MCF 10A (cell line): Measurements from ENCODE around the gene TNS3. TPM values are rescaled to one million over a fixed set of nuclear protein-coding genes. Genes with fewer than 3 reads are reported as not detected.

Experiments
- BruUV-seq: library from RNA; stranded (reverse); fragments of 400-500 nt; replicated peaks from 2 replicates; lab custom pipeline; 2021; lab: Mats Ljungman, UMichigan
- CTCF ChIA-PET: fragments of 300-600 bp; sonication (Branson Sonifier 250); formaldehyde crosslinking; extraction: SDS; loops from one replicate; lab custom pipeline; 2021; ENCODE audit warnings: antibody characterized with exemption, inconsistent platforms; lab: Yijun Ruan, JAX
- POLR2A ChIA-PET: fragments of 300-600, 350-650 bp; sonication (Branson Sonifier 250); formaldehyde crosslinking; extraction: SDS; loops from one replicate; lab custom pipeline; 2020; ENCODE audit warnings: antibody characterized with exemption, inconsistent platforms; lab: Yijun Ruan, JAX
- DNase-seq: peaks from one replicate; pipeline ENCODE4 v3.0.0-alpha.2; 2018; ENCODE audit not compliant: unreplicated experiment
- H3K27ac Mint-ChIP-seq: one replicate; pipeline ENCODE4 v1.8.0; 2022; ENCODE audit warnings: mild to moderate bottlenecking, low read depth, mixed read lengths; ENCODE audit not compliant: unreplicated experiment
- H3K27me3 Mint-ChIP-seq: one replicate; pipeline ENCODE4 v1.8.0; 2022; ENCODE audit warnings: mixed read lengths; ENCODE audit not compliant: insufficient read depth, unreplicated experiment
- H3K36me3 Mint-ChIP-seq: one replicate; pipeline ENCODE4 v1.8.0; 2022; ENCODE audit warnings: mild to moderate bottlenecking, moderate library complexity, mixed read lengths; ENCODE audit not compliant: insufficient read depth, unreplicated experiment
- H3K4me1 Mint-ChIP-seq: one replicate; pipeline ENCODE4 v1.8.0; 2022; ENCODE audit warnings: mixed read lengths; ENCODE audit not compliant: insufficient read depth, unreplicated experiment
- H3K4me3 Mint-ChIP-seq: one replicate; pipeline ENCODE4 v1.8.0; 2022; ENCODE audit warnings: mild to moderate bottlenecking, moderate library complexity, mixed read lengths; ENCODE audit not compliant: unreplicated experiment
- H3K9me3 Mint-ChIP-seq: one replicate; pipeline ENCODE4 v1.8.0; 2022; ENCODE audit warnings: mixed read lengths; ENCODE audit not compliant: unreplicated experiment
- intact Hi-C: fragments of 100-400 bp; cut with micrococcal nuclease; formaldehyde crosslinking; loops from 2 replicates; pipeline ENCODE4 v1.14.1; 2022
- total RNA-seq: library from RNA; stranded (reverse); gene quantifications from 2 replicates; pipeline ENCODE4 v1.2.3, GENCODE V29; 2022
- TF ChIP-seq, protein P1 (sequence below): fragments of 200-600 bp; IDR thresholded peaks from one replicate; pipeline ENCODE4 v1.8.0; 2022; ENCODE audit warnings: antibody characterized with exemption, mild to moderate bottlenecking; ENCODE audit not compliant: unreplicated experiment

The TNS3 gene
- total RNA-seq, 1 experiment from 2014 or later, result 30.1 TPM

DNA sequence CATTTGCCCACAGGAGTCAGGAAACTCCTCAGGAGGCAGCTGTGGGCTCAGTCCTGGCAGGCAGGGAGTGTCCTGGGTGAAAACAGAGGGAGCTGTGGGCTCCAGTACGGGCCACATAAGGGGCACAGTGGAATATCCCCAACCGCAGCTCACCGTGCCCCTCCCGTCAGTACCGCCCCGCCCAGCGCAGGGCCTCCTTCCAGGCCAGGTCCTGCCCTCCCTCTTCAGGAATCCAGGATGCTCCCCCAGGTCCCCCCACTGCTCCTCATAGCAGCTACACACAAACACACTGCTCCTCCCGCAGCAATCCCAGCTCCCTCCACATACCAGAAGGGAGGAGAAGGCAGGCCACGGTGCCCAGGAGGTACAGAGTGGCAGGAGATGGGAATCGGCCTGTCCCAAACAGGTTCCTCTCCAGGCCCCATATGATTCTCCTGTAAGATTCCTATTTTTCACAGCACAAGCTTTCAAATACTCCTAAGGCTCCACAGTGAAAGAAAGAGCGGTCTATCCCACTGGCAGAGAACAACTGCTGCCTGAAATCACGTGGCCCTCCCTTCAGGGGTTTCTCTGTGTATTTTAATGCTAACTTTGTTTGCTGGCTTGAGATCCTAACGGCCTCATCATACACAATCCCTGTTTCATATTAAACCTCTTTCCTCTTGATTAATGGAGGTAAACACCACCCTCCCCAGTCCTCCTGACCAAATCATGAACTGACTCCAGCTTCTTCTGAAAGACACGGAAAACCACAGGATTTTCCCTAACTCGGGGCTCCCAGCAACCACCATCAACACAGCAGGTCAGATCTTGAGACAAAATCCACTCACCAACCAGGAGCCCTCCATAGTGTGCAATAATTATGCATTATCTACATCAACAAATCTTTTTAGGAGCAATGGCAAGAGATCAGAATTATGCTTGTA lies 178.7 kb downstream of the TNS3 start:
- H3K4me1 Mint-ChIP-seq, result peaks cover 34% of the 10 kb centered on the region
- CTCF ChIA-PET, result interaction anchor here (0.6 to 1.7 kb wide), 3 partner anchors 137 to 1833 kb away, joined by 3 to 6 read pairs (median 4); no protein-coding TSS in a partner anchor

DNA sequence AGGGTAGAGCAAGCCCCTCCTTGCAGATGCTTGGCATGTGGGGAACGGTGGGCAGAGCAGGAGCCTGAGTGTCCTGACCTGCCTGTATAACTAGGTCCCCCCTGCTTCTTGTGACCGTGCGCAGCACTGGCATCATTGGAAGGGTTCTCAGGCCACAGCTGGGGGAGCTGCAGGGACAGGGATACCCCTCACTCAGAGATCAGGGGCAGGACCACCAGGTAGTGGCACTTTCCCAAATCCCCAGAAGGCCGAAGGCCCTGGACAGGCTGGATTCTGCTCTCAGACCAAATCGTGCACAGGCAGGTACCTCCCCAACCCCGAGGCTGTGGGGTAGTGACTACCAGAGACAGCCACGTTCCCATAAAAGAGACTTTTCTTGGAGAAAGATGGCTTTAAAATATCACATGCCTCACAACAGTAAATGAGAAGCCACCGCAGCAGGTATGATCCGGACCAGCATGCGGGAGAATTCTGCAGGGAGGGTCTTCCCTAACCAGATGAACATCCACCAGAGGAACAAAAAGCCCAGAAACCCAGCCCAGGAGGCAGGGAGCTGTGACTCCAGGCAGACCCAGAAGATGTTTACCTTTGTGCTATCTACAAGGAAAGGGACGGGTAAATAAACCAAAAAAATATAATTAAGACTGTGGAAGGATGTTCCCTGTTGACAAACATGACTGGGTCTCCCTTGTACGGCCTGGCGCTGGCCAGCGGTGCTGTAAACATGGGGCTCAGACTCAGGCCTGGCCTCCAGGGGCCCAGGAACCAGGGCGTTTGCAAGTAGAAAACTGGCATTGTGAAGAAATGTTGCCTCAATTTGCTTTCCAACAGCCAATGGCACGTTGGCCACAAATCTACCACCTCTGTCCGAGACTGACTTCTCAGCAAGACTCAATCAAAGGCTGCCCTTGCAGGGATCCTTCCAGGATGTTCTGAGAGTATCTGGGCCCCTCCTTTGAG lies 180.0 kb downstream of the TNS3 start:
- TF ChIP-seq, protein P1, sequence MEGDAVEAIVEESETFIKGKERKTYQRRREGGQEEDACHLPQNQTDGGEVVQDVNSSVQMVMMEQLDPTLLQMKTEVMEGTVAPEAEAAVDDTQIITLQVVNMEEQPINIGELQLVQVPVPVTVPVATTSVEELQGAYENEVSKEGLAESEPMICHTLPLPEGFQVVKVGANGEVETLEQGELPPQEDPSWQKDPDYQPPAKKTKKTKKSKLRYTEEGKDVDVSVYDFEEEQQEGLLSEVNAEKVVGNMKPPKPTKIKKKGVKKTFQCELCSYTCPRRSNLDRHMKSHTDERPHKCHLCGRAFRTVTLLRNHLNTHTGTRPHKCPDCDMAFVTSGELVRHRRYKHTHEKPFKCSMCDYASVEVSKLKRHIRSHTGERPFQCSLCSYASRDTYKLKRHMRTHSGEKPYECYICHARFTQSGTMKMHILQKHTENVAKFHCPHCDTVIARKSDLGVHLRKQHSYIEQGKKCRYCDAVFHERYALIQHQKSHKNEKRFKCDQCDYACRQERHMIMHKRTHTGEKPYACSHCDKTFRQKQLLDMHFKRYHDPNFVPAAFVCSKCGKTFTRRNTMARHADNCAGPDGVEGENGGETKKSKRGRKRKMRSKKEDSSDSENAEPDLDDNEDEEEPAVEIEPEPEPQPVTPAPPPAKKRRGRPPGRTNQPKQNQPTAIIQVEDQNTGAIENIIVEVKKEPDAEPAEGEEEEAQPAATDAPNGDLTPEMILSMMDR, result no peak
- Mint-ChIP-seq H3K4me3 (no peak overlapping the region), H3K9me3 (no peaks in the 10 kb centered on the region), H3K27me3 (no peaks in the 10 kb centered on the region), H3K36me3 (peaks cover 66% of the 10 kb centered on the region), H3K27ac (no peak overlapping the region), H3K4me1 (peaks cover 22% of the 10 kb centered on the region)
- POLR2A ChIA-PET, result no interaction called here
- DNase-seq, result no peak
- CTCF ChIA-PET, result interaction anchor here (1.7 kb wide), 1 partner anchor 136 kb away, joined by 6 read pairs; no protein-coding TSS in a partner anchor
- BruUV-seq, result no TSS peak
- intact Hi-C loops, result no loop called here

More for the DNA sequence above, 178.7 kb downstream of the TNS3 start:
- no TSS peak for BruUV-seq
- TF ChIP-seq, protein P1, result no peak
- Mint-ChIP-seq H3K4me3 (no peak overlapping the region), H3K9me3 (no peaks in the 10 kb centered on the region), H3K27ac (no peak overlapping the region), H3K36me3 (peaks cover 53% of the 10 kb centered on the region), H3K27me3 (no peaks in the 10 kb centered on the region)
- DNase-seq, result no peak
- intact Hi-C loops, result no loop called here
- POLR2A ChIA-PET, result no interaction called here

DNA sequence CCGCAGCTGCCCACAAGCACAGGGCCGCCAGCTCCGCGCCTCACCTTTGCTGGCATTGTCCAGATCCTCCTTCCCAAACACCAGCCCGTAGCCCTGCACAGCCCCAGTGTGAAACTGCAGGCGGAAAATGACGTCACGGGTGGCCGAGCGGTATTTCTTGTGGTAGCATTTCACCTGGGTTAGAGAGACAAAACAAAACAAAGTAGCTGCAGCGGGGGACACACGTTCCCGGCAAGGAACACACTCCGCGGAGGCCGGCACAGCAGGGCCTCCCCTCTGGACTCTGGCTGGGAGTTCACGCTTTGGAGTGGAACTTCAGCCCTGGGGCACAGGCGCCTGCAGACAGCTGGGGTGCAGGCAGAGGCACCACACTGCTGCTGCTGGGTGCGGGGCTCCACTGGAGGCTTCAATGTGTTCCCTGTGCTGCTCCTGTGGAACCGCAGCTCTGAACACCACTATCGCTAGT lies 181.1 kb downstream of the TNS3 start:
- Mint-ChIP-seq H3K9me3 (no peaks in the 10 kb centered on the region), H3K36me3 (peaks cover 72% of the 10 kb centered on the region), H3K27me3 (no peaks in the 10 kb centered on the region), H3K4me3 (no peak overlapping the region), H3K27ac (no peak overlapping the region), H3K4me1 (peaks cover 11% of the 10 kb centered on the region)
- BruUV-seq, result no TSS peak
- intact Hi-C loops, result no loop called here
- TF ChIP-seq, protein P1, result no peak
- CTCF ChIA-PET, result interaction anchor here (0.5 to 0.9 kb wide), 2 partner anchors 19 to 60 kb away, joined by 3 read pairs; no protein-coding TSS in a partner anchor
- POLR2A ChIA-PET, result no interaction called here
- no peak for DNase-seq
